EL (cell line): ENCODE measurements around the gene RAMP1.
"Not testable (repeated sequence)": the region's sequence is repeated elsewhere in the genome, so short reads cannot be mapped to it uniquely, and the experiment has no call there.

Source experiments
- DNase-seq: peaks from one replicate; pipeline ENCODE4 v3.0.0-alpha.2; 2016

Gene RAMP1

GRCh38 chr2:237922641-237923361 lies 63.4 kb downstream of the RAMP1 start:
- no peak for DNase-seq

GRCh38 chr2:237923481-237924163 lies 64.2 kb downstream of the RAMP1 start:
- peak; percentile 69 for DNase-seq

GRCh38 chr2:237924164-237924534 lies 64.7 kb downstream of the RAMP1 start:
- DNase-seq: no peak

- DNase-seq: no peak
Measured at GRCh38 chr2:237927135-237927534, 67.7 kb downstream of the RAMP1 start.

- DNase-seq: no peak
Measured at GRCh38 chr2:237927986-237928385, 68.6 kb downstream of the RAMP1 start.

GRCh38 chr2:237929979-237930378 lies 70.6 kb downstream of the RAMP1 start:
- no peak for DNase-seq

- peak; percentile 25 for DNase-seq
Measured at GRCh38 chr2:237931205-237931721, 71.8 kb downstream of the RAMP1 start.

GRCh38 chr2:237932731-237933131 lies 73.3 kb downstream of the RAMP1 start:
- DNase-seq: peak; percentile 58

- DNase-seq: no peak
Measured at GRCh38 chr2:237934186-237934585, 74.8 kb downstream of the RAMP1 start.

GRCh38 chr2:237935740-237936452 lies 76.5 kb downstream of the RAMP1 start:
- no peak for DNase-seq

- DNase-seq: no peak
Measured at GRCh38 chr2:237939251-237939650, 79.8 kb downstream of the RAMP1 start.

- no peak for DNase-seq
Measured at GRCh38 chr2:237940828-237941227, 81.4 kb downstream of the RAMP1 start.

GRCh38 chr2:237941239-237941638 lies 81.8 kb downstream of the RAMP1 start:
- DNase-seq: no peak

- DNase-seq: no peak
Measured at GRCh38 chr2:237942513-237942899, 83.1 kb downstream of the RAMP1 start.

GRCh38 chr2:237943395-237944094 lies 84.1 kb downstream of the RAMP1 start:
- DNase-seq: no peak

GRCh38 chr2:237944302-237944701 lies 84.9 kb downstream of the RAMP1 start:
- no peak for DNase-seq

- no peak for DNase-seq
Measured at GRCh38 chr2:237946423-237946822, 87.0 kb downstream of the RAMP1 start.

- DNase-seq: not testable (repeated sequence)
Measured at GRCh38 chr2:237951354-237951753, 91.9 kb downstream of the RAMP1 start.

GRCh38 chr2:237951878-237952277 lies 92.5 kb downstream of the RAMP1 start:
- DNase-seq: no peak

- DNase-seq: no peak
Measured at GRCh38 chr2:237952851-237953250, 93.4 kb downstream of the RAMP1 start.

GRCh38 chr2:237955640-237956401 lies 96.4 kb downstream of the RAMP1 start:
- DNase-seq: no peak

GRCh38 chr2:237956402-237956736 lies 96.9 kb downstream of the RAMP1 start:
- DNase-seq: no peak
